Activated CD4-positive, CD25-positive, alpha-beta regulatory T cell (primary cell): ENCODE measurements around the gene THSD4.
"Not testable (repeated sequence)": the region's sequence is repeated elsewhere in the genome, so short reads cannot be mapped to it uniquely, and the experiment has no call there.

Experiments used
- DNase-seq, 4 experiments: peaks; one replicate each; lab custom pipeline; 2025; lab: John Stamatoyannopoulos, UW

The THSD4 gene

DNA sequence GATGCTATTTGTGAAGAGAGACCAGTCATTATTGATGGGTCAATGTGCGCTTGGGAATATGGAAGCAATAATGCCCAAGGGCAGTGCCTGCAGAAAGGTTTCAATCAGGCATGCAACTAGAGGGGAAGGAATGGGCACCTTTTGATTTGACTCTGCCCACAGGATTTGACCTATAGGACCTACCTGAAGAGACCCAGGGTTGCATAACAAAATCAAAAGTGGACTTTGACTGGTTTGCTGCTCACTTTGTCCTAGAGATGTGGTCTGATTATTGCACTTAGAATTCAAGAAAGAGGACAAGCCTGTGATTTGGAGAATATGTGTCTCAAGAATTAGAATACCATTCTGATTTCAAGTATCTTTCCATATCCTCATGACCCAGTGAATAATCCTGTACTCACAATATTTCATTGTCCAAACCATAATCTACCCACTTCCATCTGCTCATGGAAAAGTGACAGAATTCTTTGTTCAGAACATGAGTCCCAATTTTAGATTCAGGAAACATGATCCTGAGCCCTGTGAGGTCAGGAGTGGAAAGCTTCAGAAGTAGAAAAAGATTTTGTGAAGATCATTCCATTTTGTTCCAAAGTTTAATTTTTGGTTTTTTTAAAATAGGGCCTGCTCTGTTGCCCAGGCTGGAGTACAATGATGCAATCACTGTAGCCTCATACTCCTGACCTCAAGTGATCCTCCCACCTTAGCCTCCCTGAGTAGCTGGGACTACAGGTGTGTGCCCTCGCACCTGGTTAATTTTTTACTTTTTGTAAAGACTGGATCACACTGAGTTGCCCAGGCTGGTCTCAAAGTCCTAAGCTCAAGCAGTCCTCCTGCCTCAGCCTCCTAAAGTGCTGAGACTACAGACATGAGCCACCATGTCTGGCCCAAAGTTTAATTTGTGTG is 543.8 kb downstream of the THSD4 start:
- no peak for DNase-seq

DNA sequence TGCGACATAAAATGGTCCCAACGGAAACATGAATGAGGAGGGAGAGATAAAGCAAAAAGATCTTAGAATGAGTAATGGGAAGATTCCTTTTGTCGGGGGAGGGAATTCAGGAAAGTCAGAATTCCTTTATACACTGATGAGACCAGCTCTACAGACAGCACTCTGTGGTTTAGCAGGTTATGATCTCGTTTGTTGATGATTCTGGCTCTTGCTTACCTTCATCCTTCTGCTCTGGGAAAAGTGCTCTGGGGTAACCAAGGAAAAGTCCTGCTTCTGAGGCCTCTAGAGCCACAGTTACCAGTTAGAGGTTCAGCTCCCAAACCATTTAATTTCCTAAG is 544.4 kb downstream of the THSD4 start:
- no peak for DNase-seq

DNA sequence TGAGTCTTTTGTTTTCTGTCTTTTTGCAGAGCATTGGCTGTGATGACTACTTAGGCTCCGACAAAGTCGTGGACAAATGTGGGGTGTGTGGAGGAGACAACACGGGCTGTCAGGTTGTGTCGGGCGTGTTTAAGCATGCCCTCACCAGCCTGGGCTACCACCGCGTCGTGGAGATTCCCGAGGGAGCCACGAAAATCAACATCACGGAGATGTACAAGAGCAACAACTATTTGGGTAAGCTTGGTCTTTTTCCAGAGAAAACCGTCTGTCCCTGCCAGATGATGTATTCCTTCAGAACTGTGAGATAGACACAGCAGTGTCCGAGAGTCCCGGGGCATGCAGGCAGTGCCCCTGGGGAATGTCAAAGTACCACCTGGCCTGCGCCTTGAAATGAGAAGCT is 545.2 kb downstream of the THSD4 start:
- no peak for DNase-seq

DNA sequence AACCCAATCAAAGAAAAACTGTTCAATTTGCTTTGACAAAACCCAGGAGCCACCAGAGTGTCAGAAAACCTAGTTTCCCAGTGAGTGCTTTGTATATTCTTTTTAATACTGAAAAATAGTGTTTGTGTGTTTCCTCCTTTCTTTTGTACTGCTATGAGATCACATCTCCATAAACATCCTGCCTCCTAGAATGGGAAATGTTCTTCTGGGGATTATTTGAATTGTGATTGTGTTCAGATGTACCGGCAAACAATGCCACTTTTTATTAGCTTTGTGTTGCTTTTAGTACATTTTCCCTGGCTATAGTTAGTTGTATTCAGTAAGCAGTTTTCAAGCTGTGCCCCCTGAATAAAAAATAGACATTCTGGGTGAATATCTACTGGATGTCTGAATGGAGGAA is 547.0 kb downstream of the THSD4 start:
- no peak for DNase-seq

DNA sequence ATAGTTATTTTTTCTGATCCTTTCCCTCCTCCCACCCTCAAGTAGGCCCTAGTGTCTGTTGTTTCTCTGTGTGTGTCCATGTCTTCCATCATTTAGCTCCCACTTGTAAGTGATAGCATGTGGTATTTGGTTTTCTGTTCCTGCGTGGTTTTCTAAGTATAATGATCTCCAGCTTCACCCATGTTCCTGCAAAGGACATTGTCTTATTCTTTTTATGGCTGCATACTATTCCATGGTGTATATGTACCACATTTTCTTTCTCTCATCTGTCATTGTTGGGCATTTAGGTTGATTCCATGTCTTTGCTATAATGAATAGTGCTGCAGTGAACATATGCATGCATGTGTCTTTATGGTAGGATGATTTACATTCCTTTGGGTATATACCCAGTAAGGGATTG is 549.4 kb downstream of the THSD4 start:
- DNase-seq: no peak

DNA sequence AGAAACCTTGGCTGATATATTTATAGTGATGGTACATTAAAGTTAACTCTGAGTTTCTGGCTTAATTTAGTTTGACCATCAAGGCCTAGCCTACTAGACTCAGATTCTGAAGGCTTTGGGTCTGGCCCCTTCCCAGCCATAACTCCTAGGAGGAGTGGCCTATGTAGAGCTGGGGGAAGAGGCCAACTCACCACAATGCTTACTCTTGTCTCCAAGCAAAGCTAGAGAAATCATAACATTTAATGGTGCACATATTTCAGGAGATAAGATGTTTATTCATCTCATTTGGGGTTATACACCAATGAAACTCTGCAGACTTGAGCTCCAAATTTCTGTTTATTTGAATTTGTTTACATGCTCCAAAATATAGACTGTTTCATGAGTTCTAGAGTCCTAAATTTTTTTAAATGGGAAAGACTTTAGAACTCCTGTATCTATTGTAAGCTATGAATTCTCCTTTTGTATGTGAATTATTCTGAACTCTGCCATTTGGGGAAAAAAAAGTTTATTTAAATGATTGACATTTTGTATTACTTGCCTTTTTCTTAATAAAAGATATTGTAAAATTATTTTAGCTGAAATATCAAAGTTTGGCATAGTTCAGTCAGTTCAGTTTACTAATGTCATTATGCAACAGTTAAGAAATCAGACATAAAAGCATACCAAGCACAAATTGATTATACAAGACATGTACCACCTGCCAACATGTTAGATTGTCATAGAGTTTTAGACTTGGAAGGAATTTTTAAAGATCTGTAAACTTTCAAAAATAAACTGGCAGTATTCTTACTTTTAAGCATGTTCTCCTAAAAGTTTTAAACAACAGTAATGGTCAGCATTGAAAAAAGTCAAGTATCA is 551.7 kb downstream of the THSD4 start:
- no peak for DNase-seq

DNA sequence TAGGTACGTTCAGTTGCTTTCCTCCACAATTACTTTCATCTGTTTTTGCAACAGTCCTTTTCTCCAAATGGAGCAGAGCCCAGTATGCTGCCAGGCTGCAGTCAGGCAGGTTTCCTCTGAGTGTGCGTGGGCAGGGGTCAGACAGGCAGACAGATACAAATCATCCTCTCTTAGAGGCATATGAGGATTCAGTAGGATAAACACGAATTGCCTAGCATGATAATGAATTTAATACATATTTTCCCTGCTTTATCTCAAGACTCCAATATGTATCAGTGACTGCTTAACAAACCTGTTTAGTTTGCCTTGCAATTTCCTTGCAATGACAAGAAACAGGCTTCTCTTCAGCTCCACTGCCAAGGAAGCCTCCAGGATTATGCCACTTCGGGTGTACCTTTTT is 554.4 kb downstream of the THSD4 start:
- DNase-seq: no peak

DNA sequence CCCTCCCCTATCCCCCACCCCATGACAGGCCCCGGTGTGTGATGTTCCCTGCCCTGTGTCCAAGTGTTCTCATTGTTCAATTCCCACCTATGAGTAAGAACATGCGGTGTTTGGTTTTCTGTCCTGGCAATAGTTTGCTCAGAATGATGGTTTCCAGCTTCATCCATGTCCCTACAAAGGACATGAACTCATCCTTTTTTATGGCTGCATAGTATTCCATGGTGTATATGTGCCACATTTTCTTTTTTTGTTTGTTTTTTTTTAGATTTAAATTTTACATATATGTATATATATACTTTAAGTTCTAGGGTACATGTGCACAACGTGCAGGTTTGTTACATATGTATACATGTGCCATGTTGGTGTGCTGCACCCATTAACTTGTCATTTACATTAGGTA is 555.0 kb downstream of the THSD4 start:
- not testable (repeated sequence) for DNase-seq

DNA sequence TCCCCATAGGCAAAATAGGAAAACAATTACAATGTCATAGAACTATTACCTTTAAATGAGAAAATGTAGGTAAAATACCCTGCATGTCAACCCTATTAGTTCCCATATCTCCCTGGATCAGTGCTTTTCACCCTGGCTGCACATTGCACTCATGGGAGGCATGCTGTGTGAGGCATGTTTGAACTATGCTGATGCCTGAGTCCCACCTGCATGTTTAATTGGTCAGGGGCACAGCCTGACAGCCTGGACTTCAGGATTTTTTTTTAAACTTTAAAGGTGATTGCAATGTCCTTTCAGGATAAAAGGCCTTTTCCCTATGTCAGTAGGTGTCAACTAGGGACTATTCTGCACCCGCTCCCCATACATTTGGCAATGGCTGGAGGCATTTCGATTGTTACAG is 559.1 kb downstream of the THSD4 start:
- no peak for DNase-seq

DNA sequence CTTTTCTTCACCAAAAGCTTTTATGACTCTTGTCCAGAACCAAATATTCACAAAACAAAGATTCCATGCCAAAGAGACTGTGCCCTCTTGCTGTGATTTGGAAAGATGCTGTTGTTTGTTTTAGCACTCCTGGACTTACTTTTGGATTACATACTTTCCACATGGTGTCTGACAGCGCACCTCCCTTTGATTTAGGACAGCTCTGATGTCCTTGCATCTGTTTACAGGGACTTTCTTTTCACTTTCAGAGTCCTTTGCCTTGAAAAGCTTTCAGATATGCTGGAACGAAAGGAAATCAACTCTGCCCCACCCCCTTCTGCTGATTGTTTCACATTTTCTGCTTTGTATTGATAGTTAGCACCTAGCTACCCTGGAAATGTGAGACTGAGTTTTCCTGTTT is 562.1 kb downstream of the THSD4 start:
- DNase-seq: no peak

DNA sequence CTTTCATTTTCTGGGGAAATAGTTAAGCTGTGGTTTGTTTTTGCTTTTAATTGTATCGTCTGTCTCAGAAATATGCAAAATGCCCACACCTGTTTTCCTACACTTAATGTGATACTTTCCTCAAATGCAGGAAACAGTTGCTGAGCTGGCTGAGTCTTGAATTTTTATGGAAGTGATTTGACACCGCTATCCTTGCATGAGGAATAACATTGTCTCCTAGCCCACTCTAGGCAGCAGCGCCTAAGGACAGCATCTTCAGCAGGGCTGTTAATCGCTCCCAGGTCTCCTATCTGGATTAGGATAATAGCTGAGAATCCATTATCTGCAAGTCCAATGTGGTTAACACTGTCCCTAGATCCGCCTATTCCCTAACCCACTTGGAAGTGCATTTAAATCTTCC is 562.5 kb downstream of the THSD4 start:
- no peak for DNase-seq

DNA sequence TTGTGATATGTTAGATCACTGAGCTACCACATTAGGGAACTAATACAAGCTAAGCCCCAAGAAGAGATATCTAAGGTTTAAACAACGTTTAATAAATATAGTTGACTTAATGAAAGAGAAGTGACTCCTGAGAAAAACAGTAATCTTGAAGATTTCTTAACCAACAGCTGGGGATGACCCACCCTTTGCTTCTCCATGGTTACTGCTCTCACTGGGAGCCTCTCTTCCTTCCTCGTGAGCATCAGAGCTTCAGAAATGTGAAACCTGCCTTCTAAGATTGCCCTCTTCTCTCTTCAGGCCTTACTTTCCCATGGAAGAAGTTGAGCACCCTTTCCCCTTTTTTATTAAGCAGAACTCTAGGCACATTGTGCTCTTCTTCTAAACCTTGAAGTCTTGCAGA is 562.9 kb downstream of the THSD4 start:
- DNase-seq: no peak

DNA sequence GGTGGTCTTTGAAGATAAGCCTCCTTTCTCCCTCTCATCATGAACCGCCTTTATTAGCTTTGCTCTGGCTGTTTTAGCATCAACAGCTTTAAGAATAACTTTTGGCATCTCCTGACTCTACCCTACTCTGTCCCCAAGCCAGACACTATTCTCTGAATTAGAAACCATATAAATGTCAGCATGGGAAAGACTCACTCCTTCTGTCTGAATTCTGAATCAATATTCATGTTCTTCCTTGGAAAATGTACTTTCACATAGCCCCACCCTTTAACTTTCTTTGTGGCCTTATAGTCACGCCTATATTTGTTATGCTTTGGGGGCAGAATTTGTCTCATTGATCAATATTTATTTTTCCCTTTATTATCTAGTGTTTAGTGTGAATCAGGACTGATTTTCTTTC is 563.3 kb downstream of the THSD4 start:
- no peak for DNase-seq

DNA sequence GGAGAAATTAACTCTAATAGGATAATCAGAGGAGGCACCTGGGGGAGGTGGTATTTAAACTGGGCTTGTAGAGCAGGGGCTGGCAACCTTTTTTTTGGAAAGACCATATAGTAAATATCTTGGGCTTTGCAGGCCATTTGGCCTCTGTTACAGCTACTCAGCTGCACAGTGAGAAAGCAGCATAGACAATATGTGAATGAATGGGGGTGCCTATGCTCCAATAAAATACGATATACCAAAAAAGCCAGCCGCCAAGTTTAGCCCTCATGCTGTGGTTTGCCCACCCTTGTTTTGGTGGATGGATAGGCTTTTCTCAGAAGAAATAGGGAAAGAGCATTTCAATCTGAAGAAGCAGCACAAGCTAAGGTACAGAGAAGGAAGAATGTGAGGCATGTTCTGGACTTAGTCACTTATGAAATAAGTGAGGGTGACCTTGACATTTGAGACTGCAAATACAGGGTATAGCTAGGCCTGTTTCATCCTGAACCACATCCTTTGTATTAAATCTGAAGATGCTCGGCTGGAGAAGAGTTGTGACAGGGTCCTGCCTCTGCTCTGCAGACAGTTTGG is 564.0 kb downstream of the THSD4 start:
- DNase-seq: no peak

DNA sequence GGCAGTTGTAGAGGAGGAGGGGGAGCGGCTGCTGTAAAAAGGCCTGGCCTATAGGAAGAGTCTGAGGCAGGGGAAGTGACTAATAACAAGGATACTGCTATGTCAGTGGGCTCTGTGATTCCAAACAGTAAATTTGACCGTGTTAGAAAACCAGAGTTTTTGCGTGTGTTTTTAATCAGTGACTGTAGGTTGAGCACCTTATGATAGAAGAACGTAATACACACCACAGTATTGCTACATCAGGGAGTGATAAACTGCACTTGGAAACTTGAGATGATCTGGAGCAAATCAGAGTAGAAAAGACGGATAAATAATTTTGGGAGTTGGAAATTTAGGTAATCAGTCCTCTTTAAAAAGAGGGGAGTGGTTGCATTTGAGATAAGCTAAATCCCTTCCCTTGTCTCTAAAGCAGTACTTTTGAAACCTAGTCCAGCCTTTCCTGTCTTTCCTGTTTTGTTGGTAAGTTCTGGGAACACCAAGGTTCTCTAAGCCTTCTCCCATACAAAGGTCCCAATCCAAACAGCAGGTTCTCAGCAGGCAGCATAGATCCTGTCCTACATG is 564.6 kb downstream of the THSD4 start:
- no peak for DNase-seq

DNA sequence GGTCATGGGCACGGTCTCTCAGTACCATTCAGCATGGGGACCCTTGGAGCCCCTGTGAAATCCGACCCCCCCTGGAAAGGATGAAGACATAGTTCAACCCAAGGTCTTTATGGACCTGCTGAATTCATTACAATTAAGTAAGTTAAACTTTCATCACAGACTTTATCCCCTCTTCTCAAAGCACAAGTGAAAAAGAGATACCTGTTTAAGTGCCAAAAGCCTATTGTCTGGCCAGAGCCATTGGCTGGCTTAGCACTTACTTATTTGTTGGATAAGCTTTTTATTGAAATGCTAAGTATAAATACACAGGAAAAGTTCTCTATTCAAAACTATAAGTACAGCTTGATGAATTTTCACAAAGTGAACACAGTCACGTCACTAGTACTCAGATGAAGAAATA is 566.7 kb downstream of the THSD4 start:
- DNase-seq: no peak

DNA sequence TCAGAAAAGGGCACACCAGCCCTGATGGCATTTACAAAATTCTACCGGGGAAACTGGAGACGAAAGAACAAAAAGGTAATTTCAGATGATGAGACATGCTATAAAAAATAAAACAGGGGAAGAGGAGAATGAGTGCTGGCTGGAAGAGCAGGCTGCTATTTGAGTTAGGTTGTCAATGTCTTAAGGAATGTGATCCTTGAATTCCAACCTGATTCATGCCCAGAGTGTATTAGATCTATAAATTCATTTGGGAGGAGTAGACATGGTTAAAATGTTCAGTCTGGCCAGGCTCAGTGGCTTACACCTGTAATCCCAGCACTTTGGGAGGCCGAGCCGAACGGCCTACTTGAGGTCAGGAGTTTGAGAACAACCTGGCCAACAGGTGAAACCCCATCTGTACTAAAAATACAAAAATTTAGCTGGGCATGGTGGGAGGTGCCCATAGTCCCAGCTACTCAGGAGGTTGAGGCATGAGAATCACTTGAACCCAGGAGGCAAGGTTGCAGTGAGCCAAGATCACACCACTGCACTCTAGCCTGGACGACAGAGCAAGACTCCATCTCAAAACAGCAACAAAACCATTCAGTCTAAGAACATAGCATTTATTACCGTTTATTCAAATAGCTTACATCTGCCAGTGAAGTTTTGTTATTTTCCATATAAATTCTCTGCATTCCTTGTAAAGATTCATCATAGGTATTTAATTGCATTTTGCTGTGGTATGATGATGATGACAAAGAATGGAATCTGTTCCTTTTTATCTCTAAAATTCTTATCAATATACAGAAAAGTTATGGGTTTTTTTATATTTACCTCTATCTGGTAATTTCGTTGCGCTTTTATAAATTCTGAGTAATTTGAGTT is 568.4 kb downstream of the THSD4 start:
- no peak for DNase-seq

DNA sequence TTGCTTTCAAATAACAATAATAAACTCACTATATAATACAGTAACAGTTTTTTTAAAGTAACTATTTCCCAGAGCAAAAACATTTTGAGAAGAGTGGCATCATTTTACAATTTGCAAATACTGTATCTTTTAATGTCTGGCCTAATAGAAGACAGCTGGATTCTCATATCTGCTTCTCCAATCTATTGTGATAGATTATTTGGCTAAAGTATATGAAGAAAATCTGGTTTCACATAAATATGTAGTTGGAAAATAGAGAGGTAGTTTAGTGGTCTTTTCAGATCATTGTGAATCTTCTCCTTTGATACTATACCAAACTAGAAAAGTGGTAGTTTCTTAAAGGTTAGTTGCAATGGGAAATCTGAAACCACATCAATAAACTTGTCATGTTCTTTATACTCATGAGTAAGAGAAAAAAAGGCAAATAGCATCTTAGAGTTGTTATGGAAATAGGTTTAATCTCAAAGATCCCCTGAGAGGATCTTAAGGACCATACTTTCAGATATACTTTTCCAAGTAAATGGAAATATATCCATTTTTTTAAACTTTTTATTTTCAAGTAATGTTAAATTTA is 570.2 kb downstream of the THSD4 start:
- DNase-seq: no peak

DNA sequence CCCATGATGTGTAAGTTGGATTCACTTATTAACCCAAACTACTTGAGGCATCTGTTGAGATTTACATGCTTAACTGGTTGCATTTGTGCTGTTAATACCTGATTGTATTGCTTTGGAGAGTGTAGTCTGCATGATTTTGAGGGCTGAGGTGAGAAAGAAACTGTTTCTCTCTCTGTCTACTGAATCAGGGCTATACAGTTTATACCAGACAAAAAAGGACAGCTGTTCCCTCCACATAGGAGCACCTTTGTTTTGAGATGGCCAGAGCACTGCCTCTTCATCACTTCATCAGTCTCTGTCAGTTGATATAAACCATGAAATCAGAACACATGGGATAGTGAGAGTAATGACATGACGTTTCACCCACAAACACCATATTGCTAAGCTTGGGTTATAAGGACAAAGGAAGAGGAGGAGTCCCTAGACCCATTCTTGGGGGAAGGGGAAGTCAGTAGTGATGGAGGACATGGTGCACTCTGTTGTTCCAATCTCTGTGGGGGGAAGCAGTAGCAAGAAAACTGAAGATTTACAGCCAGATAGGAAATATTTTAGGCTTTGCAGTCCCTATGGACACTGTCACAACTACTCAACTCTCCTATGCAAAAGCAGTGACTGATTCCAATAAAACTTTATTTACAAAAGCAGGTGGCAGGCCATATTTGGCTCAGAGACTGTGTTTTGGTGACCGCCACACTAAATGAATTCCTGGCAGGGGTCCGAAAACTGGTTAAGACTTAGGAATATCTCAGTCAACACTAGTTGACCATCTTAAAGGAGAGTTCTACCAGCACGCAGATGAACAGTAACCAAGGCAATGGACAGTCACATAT is 571.2 kb downstream of the THSD4 start:
- DNase-seq: no peak

DNA sequence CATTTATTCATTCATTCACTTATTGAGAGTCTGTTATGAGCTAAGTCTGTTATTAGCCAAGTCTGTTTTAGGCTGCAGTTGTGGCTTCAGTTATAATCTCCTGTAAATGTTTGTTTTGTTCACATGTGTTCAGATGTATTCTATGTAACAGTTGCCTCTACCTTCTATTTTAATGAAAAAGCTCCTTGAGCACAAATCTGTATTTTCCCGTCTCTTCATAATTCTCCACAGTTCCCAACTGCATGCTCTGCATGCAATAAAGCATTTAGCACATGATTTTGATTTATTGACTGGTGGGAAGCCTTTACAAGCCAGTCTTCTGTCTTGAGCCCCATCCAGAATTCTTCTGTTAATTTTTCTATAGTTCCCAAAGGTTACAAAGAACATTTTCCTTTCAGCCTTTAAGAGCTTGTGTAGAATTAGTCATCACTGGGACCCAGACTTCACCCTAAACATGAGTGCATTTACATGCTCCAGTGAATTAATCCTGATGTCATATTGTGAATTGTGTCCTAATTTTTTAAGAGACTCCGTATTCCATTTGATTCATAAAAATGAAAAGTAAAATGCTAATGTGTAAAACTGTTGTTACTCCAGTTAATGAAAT is 572.7 kb downstream of the THSD4 start:
- no peak for DNase-seq
